ENCODE data around the gene TNFRSF8.

DNA sequence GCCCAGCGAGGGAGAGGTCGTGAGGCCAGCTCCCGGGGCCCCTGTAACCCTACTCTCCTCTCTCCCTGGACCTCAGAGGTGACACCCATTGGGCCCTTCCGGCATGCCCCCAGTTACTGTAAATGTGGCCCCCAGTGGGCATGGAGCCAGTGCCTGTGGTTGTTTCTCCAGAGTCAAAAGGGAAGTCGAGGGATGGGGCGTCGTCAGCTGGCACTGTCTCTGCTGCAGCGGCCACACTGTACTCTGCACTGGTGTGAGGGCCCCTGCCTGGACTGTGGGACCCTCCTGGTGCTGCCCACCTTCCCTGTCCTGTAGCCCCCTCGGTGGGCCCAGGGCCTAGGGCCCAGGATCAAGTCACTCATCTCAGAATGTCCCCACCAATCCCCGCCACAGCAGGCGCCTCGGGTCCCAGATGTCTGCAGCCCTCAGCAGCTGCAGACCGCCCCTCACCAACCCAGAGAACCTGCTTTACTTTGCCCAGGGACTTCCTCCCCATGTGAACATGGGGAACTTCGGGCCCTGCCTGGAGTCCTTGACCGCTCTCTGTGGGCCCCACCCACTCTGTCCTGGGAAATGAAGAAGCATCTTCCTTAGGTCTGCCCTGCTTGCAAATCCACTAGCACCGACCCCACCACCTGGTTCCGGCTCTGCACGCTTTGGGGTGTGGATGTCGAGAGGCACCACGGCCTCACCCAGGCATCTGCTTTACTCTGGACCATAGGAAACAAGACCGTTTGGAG, 80.0 kb downstream of the TNFRSF8 start:
- TF ChIP-seq, protein P1, sequence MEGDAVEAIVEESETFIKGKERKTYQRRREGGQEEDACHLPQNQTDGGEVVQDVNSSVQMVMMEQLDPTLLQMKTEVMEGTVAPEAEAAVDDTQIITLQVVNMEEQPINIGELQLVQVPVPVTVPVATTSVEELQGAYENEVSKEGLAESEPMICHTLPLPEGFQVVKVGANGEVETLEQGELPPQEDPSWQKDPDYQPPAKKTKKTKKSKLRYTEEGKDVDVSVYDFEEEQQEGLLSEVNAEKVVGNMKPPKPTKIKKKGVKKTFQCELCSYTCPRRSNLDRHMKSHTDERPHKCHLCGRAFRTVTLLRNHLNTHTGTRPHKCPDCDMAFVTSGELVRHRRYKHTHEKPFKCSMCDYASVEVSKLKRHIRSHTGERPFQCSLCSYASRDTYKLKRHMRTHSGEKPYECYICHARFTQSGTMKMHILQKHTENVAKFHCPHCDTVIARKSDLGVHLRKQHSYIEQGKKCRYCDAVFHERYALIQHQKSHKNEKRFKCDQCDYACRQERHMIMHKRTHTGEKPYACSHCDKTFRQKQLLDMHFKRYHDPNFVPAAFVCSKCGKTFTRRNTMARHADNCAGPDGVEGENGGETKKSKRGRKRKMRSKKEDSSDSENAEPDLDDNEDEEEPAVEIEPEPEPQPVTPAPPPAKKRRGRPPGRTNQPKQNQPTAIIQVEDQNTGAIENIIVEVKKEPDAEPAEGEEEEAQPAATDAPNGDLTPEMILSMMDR (IDR thresholded peaks at IDR 0.05; ENCODE audit: insufficient read depth, low read length, poor library complexity, severe bottlenecking) = no peak
- TF ChIP-seq EZH2phosphoT487 (conservative IDR thresholded peaks at IDR 0.05; ENCODE audit: low read length) = no peak

Measured in SU-DHL-6 (cell line).